H1 (cell line): ENCODE results near the gene NKX6-1.

Experiments
- ATF2 ChIP-seq: IDR thresholded peaks from 2 replicates; pipeline ENCODE4 v1.6.1; 2012; ENCODE audit warnings: low read length, inconsistent platforms
- BRCA1 ChIP-seq: IDR thresholded peaks from 2 replicates; pipeline ENCODE4 v1.6.1; 2012; ENCODE audit warnings: low read depth, low read length, improper control_type of control experiment
- CBX5 ChIP-seq: fragments of 300-800, 300-1000 bp; sonication (generic); IDR thresholded peaks from 2 replicates; pipeline ENCODE4 v1.7.1; 2016; ENCODE audit warnings: antibody characterized with exemption, low read length, low read depth
- CTCF ChIP-seq, 3 experiments: IDR thresholded peaks; 1 replicate in 2 of 3; 2 replicates in 1 of 3; pipeline versions ENCODE4 v1.5.1 to v1.6.1; 2011; ENCODE audit warnings: low read length in 3 of 3, mild to moderate bottlenecking in 3 of 3, inconsistent platforms in 2 of 3, low read depth in 1 of 3, moderate library complexity in 1 of 3; ENCODE audit not compliant: insufficient read depth in 1 of 3; ENCODE audit errors: control extremely low read depth in 1 of 3
- KDM1A ChIP-seq: fragments of 200-600, 300-600 bp; sonication (generic); IDR thresholded peaks from 2 replicates; pipeline ENCODE4 v1.7.1; 2016; ENCODE audit warnings: mild to moderate bottlenecking, low read length, borderline replicate concordance
- POLR2A ChIP-seq, 2 experiments: IDR thresholded peaks; 1 replicate in 1 of 2; 2 replicates in 1 of 2; pipeline ENCODE4 v1.6.1; 2011; ENCODE audit warnings: low read depth in 2 of 2, low read length in 2 of 2, mild to moderate bottlenecking in 2 of 2; ENCODE audit errors: control extremely low read depth in 1 of 2
- POLR2AphosphoS5 ChIP-seq: IDR thresholded peaks from 2 replicates; pipeline ENCODE4 v1.6.1; 2011; ENCODE audit warnings: low read depth, low read length
- SIX5 ChIP-seq: IDR thresholded peaks from 2 replicates; pipeline ENCODE4 v1.6.1; 2011; ENCODE audit warnings: mild to moderate bottlenecking, low read depth, low read length
- SP1 ChIP-seq: IDR thresholded peaks from 2 replicates; pipeline ENCODE4 v1.6.1; 2011; ENCODE audit warnings: low read depth, low read length
- USF2 ChIP-seq: IDR thresholded peaks from 2 replicates; pipeline ENCODE4 v1.6.1; 2011; ENCODE audit warnings: low read length, improper control_type of control experiment

- no peak for TF ChIP-seq POLR2AphosphoS5
- no peak for TF ChIP-seq SIX5
- no peak for TF ChIP-seq CTCF (IDR thresholded peaks at IDR 0.05; ENCODE audit: control extremely low read depth in 1 of 3, insufficient read depth in 1 of 3, low read depth in 1 of 3, low read length in 3 of 3)
- no peak for TF ChIP-seq KDM1A
- no peak for TF ChIP-seq ATF2
- no peak for TF ChIP-seq USF2
- no peak for TF ChIP-seq SP1
- TF ChIP-seq BRCA1 = no peak
- no peak for TF ChIP-seq CBX5
- no peak for TF ChIP-seq POLR2A (IDR thresholded peaks at IDR 0.05; ENCODE audit: control extremely low read depth in 1 of 2, low read depth in 2 of 2, low read length in 2 of 2)
Observed at GRCh38 chr4:84495794-84496261, 3.3 kb downstream of the NKX6-1 start.
